ENCODE results near the gene PDSS2.

PDSS2 gene

DNA sequence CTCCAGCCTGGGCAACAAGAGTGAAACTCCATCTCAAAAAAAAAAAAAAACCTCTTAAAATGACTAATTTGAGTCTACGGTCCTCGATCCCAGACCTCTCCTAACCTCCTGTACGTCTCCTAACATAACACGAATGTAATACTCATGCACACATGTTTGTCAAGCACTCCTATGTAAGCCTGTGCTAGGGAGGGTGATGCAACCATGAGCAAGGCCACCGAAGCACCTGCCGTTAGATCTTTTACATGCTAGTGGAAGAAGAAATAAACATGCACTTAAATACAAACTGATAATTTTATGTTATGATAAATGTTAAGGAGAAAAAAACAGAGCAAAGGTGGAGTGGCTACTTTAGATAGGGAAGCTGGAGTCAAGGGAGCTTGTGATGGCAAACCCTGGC, 271.7 kb downstream of the PDSS2 start:
- ChIA-PET POLR2A (no interaction called here), CTCF (no interaction called here)
- TF ChIP-seq CTCF (IDR thresholded peaks at IDR 0.05; ENCODE audit: control extremely low read depth, extremely low read depth, low read depth, missing control alignments), result no peak
- no peak for DNase-seq (ENCODE audit: extremely low spot score)

DNA sequence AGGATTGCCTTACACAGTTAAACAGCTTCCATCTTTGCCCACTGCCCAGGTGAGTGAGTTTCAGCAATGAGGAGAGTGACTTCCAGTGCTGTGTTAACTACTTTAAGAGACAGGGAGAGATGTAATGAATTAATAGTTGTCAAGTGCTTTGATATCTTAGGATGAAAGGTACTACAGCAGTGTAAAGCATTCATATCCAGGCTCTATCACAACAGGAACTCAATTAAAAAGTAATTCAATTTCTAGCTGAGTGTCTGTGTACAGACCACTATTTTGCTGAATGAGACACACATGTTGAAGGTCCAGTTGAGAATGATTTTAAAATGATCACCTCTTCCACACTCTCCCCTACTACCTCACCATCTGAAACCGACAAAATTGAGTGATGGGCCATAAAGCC, 273.3 kb downstream of the PDSS2 start:
- no peak for DNase-seq (ENCODE audit: extremely low spot score)
- TF ChIP-seq CTCF (IDR thresholded peaks at IDR 0.05; ENCODE audit: control extremely low read depth, extremely low read depth, low read depth, missing control alignments), result no peak
- CTCF ChIA-PET, result no interaction called here
- POLR2A ChIA-PET, result no interaction called here

DNA sequence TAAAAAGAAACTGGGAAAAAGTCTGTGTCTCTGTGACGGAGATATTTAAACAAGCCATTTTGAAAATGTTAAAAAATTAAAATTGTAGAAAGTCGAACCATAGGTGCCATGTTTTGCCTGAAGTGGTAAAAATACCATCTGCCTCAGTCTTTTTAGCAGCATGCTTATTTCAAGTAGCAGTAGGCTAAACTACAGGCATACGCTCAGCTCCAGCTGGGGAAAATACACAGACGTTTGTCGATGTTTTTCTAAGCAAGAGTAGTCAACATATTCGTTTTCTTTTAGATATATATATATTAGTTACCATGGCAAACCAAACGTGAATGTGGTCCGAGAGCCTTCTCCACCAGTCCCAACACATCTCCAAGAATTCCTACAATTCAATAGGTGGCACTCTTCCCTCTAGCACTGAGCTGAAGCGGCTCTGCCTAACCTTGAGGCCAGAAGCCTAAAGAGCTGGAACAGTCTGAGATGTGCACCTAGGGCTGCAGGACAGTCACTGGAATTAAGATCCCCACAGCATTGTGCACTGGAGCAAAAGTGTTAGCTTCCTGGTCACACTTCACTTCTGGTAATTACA, 273.9 kb downstream of the PDSS2 start:
- ChIA-PET CTCF (no interaction called here), POLR2A (no interaction called here)
- TF ChIP-seq CTCF (IDR thresholded peaks at IDR 0.05; ENCODE audit: control extremely low read depth, extremely low read depth, low read depth, missing control alignments), result no peak
- DNase-seq (ENCODE audit: extremely low spot score), result no peak

- no peak for TF ChIP-seq CTCF (IDR thresholded peaks at IDR 0.05; ENCODE audit: control extremely low read depth, extremely low read depth, low read depth, missing control alignments)
- CTCF ChIA-PET, result no interaction called here
- DNase-seq (ENCODE audit: extremely low spot score), result no peak
- POLR2A ChIA-PET, result no interaction called here
Observed at GRCh38 chr6:107184435-107184834, 274.9 kb downstream of the PDSS2 start.

DNA sequence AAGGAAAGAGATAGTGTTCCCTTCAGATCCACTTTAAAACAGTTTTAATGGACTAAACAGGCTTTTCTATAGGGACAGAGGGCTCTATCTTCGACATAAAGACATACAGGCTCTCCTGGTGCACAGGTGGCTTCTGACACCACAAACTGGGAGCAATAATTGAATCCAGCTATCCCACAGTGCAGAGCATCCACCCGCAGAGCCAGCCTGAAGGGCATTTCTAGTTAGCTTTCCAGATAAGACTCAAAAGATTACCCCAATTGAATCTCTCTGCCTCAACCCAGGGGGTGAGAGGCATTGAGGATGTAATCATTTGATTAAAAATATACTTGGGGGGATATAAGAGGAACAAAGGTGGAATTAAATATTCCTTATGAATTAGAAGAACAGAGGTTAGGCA, 279.3 kb downstream of the PDSS2 start:
- no peak for TF ChIP-seq CTCF (IDR thresholded peaks at IDR 0.05; ENCODE audit: control extremely low read depth, extremely low read depth, low read depth, missing control alignments)
- ChIA-PET CTCF (interaction anchor here (1.5 kb wide), 1 partner anchor 17 kb away, joined by 6 read pairs; no protein-coding TSS in a partner anchor), POLR2A (no interaction called here)
- no peak for DNase-seq (ENCODE audit: extremely low spot score)

GRCh38 chr6:107179004-107179403, 280.4 kb downstream of the PDSS2 start:
- CTCF ChIA-PET, result interaction anchor here (1.3 kb wide), 1 partner anchor 16 kb away, joined by 4 read pairs; no protein-coding TSS in a partner anchor
- no peak for TF ChIP-seq CTCF (IDR thresholded peaks at IDR 0.05; ENCODE audit: control extremely low read depth, extremely low read depth, low read depth, missing control alignments)
- DNase-seq (ENCODE audit: extremely low spot score), result no peak
- POLR2A ChIA-PET, result no interaction called here

DNA sequence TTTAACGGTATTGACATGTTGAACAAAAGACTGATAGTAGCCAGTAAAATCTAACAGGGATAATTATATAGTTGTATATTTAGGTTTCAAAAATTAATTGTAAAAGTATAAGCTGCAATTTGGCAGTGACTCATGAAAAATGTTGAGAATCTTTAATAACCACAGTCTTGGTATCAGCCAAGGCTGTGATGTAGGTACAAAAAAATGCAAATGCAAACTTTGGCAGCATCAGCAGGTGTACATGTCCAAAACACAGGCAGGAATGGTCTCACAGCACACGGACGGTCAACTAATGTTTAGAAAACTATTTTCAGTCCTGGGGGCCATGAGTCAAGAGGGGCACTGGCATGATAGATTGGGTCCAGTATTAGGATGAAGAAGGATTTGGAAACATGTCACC, 285.6 kb downstream of the PDSS2 start:
- ChIA-PET CTCF (no interaction called here), POLR2A (no interaction called here)
- DNase-seq (ENCODE audit: extremely low spot score), result no peak
- no peak for TF ChIP-seq CTCF (IDR thresholded peaks at IDR 0.05; ENCODE audit: control extremely low read depth, extremely low read depth, low read depth, missing control alignments)

Measured in GM10248 (cell line).